Measurements from ENCODE around the gene CENPS. TPM values are rescaled to one million over a fixed set of nuclear protein-coding genes. Genes with fewer than 3 reads are reported as not detected.

The CENPS gene
- total and polyA plus RNA-seq, 2 of the 13 experiments (the other 11 are each of a cell fraction or from before 2014, with no cell fraction given): 3.3 to 22.0 TPM

GRCh38 chr1:10474613-10475507, 44.6 kb downstream of the CENPS start, which contains the start of gene PEX14 (continued):
- TF ChIP-seq ZNF280D (CRISPR knock-in tag; IDR thresholded peaks at IDR 0.05) (no peak), SNAPC2 (CRISPR knock-in tag; IDR thresholded peaks at IDR 0.05) (no peak), ZBTB26 (CRISPR knock-in tag; IDR thresholded peaks at IDR 0.05; ENCODE audit: borderline replicate concordance) (no peak), PHF21A (CRISPR knock-in tag; IDR thresholded peaks at IDR 0.05) (peak; percentile 23; the same call in 1 of the 2 replicates), EZH2 (conservative IDR thresholded peaks at IDR 0.05; ENCODE audit: low read depth, low read length) (no peak), RELA (CRISPR knock-in tag; IDR thresholded peaks at IDR 0.05) (no peak), ZNF782 (CRISPR knock-in tag; IDR thresholded peaks at IDR 0.05; ENCODE audit: borderline replicate concordance) (no peak), ZHX1 (CRISPR knock-in tag; IDR thresholded peaks at IDR 0.05; ENCODE audit: low read depth) (0 out of 2 replicates have a peak, but pooled peaks have one; percentile 46), THAP9 (CRISPR knock-in tag; IDR thresholded peaks at IDR 0.05; ENCODE audit: borderline replicate concordance) (peak; percentile 99), BRCA1 (CRISPR knock-in tag; IDR thresholded peaks at IDR 0.05) (0 out of 2 replicates have a peak, but pooled peaks have one; percentile 41), DMAP1 (CRISPR knock-in tag; IDR thresholded peaks at IDR 0.05) (peak; percentile 61; the same call in 1 of the 2 replicates), RAD51 (IDR thresholded peaks at IDR 0.05; ENCODE audit: borderline replicate concordance) (no peak), CREBL2 (CRISPR knock-in tag; IDR thresholded peaks at IDR 0.05; ENCODE audit: borderline replicate concordance) (no peak), REXO4 (CRISPR knock-in tag; IDR thresholded peaks at IDR 0.05; ENCODE audit: borderline replicate concordance) (no peak), HMG20A (CRISPR knock-in tag; IDR thresholded peaks at IDR 0.05; ENCODE audit: borderline replicate concordance) (no peak), ZNF430 (CRISPR knock-in tag; IDR thresholded peaks at IDR 0.05) (no peak), MED1 (CRISPR knock-in tag; IDR thresholded peaks at IDR 0.05) (peak; percentile 59), GATAD1 (CRISPR knock-in tag; IDR thresholded peaks at IDR 0.05) (peak; percentile 93), GZF1 (CRISPR knock-in tag; IDR thresholded peaks at IDR 0.05) (0 out of 2 replicates have a peak, but pooled peaks have one; percentile 10)
